ENCODE data around the gene CILP.
"Not testable (repeated sequence)": the region's sequence is repeated elsewhere in the genome, so short reads cannot be mapped to it uniquely, and the experiment has no call there.

CILP gene, protein sequence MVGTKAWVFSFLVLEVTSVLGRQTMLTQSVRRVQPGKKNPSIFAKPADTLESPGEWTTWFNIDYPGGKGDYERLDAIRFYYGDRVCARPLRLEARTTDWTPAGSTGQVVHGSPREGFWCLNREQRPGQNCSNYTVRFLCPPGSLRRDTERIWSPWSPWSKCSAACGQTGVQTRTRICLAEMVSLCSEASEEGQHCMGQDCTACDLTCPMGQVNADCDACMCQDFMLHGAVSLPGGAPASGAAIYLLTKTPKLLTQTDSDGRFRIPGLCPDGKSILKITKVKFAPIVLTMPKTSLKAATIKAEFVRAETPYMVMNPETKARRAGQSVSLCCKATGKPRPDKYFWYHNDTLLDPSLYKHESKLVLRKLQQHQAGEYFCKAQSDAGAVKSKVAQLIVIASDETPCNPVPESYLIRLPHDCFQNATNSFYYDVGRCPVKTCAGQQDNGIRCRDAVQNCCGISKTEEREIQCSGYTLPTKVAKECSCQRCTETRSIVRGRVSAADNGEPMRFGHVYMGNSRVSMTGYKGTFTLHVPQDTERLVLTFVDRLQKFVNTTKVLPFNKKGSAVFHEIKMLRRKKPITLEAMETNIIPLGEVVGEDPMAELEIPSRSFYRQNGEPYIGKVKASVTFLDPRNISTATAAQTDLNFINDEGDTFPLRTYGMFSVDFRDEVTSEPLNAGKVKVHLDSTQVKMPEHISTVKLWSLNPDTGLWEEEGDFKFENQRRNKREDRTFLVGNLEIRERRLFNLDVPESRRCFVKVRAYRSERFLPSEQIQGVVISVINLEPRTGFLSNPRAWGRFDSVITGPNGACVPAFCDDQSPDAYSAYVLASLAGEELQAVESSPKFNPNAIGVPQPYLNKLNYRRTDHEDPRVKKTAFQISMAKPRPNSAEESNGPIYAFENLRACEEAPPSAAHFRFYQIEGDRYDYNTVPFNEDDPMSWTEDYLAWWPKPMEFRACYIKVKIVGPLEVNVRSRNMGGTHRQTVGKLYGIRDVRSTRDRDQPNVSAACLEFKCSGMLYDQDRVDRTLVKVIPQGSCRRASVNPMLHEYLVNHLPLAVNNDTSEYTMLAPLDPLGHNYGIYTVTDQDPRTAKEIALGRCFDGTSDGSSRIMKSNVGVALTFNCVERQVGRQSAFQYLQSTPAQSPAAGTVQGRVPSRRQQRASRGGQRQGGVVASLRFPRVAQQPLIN

DNA sequence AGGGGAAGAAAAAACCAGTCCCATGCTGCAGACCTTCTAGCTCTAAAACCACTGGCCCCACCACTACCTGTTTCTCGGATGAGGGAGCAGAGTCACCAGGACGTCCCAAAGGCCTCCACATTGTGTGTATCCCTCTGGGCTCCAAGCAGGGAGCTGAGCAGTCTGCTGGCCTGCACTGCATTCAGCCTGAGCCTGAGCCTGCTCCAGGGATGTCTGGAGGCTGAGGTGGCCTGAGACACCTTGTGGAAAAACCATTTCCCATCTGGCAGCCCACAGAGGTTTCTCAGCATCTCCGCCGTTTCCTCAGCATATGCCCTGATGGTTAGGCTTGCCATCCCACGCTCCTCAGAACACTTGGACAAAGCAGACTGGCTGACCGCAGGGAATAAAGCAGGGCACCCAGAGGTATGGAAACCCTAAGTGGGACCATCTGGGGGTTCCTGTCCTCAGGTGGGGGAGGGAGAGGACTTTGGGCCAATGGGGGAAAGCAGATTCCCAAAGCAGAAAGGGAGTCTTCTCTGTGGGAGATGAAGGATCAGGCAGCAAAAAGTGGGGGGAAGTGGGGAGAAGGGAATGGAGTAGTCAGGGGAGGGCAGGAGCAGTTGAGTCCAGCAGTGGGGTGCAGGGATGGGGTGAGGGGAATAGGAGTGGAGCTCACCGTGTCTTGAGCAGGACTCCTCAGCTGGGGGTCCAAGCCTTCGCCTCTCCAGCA, at the start of gene CILP:
TSS of gene CILP (minus strand) at position 704 of the 712 bp plus-strand sequence. CDS start 1,718 bp downstream, outside the sequence.
- no peak for DNase-seq

DNA sequence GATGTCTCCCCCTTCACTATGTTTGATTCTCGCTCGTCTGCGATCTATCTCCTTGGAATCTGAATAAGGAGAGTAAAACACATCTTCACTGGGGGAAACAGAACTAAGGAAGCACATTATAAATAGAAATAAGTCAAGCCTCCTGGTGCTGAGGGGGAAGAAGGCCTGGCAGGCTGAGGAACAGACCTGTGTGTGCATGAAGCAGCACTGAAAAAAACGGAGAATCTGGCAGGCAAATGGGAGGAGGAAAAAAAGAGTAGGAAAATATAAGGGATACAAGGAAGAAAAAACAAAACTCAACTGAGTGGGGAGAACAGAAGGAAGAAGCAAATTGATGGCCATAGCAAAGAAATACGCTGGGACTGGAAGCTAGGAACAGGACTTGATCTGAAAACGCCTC, 49.7 kb upstream of the CILP start:
- DNase-seq: no peak

DNA sequence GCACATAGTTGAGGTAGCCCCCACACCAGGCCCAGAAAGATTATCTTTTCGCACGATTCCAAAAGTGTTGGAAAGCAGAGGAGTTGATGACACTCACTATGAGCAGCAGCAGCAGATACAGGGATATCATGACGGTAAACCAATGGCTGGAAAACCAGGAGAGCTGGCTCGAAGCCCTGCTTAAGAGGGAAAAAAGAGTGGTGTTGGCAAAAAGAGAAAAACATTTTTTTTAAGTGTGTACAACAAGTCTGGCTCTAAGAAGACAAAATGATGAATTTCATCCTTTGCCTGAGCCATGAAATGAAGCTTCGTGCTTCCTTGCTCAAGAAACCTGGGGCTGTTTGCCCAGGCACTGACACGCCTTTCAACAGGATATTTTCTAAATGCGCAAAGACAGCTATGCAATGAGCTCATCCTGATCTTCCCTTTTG, 48.1 kb upstream of the CILP start:
- no peak for DNase-seq

DNA sequence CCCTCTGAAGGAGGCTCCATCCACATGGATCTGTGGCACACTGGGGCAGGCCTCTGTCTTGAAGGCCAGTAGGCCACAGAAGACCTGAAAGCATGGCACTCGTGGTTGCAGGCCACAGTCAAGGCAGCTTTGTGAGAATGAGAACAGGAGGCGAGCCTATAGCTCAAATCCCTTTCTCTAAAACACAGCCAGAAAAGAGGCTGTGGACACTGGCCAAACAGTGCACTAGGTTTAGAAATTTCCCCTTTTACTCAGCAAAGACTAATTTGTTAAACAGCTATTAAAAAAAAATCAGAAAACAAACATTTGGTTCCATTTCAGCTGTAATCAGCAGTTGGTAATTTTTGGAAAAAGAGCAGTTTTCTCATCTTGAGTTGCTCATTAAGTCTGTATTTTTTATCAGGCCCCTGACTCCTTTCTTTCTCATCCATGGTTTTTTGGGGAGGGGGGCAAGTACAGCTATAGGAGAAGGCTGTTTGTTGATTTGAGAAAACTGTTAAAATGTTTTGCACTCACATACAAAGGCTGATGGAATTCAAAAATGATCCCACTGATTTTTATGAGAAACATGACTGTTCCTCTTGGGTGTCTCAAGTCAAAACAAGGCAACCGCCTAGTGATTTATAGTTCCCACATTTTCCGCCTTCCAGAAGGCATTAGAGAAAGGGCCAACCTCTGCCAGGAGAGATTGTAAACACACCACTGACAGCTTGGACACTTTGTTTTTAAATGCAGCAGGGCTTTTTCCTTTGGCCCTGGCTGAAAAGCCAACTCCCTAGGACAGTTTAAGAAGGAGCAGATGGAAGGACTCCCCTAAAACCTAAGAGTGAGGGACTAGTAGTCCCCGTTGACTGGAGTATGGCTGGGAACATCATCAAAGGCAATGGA, 47.3 kb upstream of the CILP start:
- DNase-seq: no peak

DNA sequence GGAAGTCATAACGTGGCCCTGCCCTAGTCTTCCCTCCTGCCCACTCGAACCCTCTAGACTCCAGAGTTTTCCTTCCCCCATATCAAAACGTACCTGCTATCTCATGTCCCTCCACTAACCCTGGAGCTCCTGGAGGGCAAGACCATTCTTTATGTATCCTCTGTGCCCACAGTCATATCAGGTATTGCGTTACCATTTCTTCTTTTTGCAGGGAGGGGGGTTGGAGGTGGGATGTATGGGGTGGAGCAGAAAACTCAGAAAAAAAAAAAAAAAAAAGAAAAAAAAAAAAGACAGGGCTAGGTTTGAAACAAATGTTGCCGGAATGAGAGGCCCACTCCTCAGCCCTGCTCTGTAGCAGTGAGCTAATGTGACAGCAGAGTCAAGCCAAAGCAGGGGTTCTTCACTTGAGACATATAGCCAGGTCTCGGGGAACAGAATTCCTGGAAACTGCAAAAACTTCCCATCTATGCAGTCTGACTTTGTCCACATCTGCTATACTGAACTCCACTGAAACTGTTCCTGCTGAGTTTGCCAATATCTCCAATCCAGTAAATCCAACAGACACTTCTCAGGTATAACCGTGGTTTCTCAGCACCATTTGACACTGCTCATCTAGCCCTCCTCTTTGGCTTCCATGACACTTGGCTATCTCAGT, 44.3 kb upstream of the CILP start:
- DNase-seq: no peak

DNA sequence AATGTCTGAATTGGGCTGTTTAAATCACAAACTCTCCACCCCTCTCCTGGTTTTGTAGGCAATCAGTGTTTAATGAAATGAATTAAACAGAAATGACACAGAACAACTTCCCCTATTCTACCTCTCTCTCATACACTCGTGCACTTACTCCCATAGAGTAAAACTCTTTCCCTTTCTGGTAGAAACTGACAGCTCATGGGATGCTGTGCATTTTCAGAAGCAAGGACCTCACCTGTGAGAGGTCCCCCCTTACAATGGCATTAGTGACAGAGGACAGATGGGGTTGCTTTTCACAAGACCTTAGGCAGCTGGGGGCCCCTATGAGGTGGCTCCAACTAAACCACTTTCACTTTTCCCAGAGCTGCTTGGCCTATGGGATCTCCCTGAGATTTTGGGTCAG, 43.5 kb upstream of the CILP start:
- DNase-seq: no peak

DNA sequence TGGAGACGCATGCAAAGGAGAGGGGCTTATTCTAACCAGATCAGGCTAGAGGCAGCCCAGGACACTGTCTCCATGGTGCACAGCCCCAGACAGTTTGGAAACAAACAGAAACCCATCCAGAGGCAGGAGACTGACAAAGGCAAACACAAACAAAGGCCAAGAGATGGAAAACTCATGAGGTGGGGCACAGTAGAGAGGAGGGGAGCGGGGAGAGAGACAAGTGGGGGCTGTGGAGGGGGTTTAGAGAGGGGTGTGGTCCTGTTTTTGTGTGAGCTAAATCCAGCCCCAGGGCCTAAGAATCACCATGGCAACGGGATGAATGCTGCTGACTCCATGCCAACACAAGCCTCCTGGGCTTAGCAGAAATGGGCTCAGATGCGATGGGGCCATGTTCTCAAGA, 43.1 kb upstream of the CILP start:
- no peak for DNase-seq

DNA sequence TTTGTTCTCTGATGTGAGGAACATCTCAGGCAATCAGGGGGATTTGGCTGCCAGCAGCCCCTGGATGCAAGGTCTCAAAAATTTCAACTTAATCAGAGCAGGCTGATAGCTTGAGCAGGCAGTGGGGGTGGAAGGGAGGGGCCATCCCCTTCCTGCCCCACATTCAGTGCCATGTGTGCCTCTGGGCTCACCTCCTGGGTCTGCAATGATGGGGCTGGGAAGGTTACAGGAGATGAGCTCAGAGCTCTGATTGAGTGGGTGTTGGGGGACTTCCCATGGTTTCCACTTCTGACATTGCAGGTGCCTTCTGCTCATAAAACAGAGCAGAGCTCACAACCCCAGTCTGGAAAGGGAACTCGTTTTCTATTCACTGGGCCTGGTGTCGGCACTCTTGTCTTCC, 38.4 kb upstream of the CILP start:
- no peak for DNase-seq

DNA sequence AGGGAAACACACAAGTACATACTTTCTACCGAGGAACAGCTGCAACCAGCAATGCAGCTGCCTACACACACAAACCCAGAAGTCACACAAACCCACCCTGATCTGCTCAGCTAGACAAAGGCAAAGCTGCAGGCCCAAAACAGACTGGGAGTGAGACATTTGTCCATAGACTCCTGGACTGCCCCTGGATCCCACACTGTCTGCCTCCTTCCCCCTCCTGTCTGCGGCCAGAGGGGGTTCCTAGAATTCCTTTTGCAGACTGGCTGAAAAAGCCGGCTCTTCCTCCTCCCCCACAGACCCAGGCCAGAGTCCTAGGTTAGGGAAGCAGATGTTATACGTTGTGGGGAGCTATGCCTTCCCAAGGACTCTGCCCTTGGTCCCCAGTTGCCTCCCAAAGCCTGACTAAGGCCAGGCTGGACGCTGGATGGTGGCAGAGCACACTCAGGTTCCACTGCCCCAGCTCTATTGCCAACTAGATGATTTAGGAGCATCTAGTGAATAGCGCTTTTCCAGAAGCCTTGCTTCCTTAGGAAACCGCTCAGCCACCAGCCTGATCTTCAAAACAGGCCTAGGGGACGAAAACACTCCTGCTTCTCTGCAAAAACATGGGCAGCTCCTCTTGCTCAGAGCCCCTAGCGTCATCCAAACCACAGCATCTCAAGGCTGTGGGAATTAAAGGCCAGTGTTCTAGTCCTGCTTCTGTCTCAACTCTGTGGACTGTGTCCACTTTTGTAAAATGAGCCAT, 37.4 kb upstream of the CILP start:
- DNase-seq: no peak

DNA sequence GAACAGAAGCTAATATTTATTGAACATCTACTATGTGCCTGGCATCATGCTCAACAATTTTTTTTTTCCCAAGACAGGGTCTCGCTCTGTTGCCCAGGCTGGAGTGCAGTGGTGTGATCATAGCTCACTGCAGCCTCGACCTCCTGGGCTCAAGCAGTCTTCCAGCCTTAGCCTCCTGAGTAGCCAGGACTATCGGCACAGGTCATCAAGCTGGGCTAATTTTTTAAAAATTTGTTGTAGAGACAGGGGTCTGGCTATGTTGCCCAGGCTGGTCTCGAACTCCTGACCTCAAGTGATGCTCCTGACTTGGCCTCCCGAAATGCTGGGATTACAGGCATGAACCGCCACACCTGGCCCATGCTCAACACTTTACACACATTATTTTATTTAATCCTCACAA, 35.7 kb upstream of the CILP start:
- no peak for DNase-seq

DNA sequence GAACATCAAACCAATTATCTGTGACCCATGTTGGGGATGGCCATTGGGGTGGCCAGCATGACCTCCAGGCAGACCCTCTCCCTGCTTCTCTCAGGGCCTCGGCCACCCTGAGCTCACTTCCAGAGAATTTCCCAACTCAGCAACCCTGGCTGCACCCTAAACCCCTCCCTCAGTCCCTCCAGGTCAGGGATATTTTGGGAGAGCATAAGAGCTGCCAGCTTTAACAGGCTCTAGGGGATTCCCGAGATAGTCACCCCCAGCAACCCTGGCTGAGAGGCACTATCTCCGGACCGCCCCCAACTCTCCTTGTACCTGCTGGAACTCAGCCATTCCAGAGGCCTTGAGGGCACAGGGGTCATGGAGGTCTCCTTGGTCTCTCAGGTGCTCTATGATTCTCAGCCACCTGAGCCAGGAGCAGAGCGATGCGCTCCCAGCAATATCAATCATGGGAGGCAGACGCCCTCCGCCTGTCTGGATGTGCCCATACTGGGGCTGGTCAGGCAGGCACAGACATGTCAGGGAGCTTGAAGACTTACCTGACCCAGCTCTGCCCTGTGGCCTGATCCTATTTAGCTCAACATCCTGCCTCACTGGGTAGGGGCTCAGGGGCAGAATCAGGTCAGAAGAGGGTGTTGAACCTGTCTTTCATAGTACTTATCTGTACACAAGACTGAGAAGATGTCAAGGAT, 34.9 kb upstream of the CILP start:
- no peak for DNase-seq

DNA sequence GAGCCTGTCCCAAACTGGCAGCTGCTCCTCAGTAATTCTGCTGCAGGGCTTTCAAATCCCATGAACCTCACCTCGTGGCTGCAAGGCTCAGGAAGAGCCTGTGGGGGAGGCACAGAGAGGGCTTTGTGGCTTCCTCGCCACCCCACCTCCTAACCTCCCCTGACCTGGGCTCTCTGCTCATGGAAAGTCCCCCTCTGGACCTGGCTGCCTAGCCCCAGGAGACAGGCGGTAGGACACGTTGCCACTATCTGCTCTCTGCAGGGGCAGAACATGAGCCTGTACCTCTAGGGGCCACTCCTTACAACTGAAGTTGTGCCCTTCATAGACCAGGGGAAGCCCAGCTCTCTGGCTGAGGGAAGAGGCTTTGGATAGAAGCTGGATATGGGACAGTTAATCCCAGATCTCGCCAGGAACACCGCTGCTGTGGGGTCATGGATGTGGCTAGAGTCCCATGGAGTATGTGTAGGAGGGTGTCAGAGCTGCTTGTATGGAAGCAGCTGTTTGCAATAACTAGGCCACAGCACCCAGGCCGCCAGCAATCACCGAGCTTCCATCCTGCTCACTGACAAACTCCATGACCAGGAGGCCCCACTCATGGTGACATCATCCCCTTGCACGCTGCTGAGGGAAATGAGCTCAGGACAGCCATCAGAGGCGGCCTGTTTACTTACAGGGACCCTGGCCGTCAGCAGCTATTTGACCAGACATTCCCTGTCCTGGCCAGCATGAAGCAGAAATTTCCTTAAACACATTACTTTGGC, 34.0 kb upstream of the CILP start:
- DNase-seq: no peak

DNA sequence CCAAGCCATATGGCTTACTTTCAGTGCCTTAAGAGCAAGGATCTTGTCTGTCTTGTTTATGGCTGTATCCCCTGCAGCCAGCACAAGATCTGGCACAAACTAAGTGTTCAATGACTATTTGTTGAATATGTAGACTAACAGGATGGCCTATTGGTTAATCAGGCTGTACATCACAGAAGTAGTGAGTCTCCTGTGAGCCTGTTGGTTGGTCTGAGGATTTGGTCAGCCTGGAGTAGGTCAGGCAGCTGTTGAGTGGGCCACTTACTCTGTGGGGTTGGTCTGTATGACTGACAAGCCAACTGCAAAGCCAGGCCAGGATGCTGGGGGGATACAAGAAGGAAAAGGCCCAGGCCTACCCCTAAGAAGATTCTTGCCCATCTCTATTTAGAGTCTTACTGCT, 33.4 kb upstream of the CILP start:
- no peak for DNase-seq

DNA sequence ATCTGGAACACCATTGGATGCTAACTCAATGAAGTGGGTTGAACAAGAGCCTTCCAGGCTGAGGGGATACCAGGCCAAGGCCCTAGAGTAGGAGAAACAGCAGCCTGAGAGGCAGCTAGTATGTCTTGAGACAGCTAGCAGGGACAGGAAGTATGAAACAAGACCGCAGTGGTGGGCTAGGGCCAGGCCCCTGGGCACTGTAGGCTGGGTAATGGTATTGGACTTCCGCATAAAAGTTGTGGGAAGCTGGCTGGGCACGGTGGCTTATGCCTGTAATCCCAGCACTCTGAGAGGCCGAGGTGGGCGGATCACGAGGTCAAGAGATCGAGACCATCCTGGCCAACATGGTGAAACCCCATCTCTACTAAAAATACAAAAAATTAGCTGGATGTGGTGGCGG, 25.2 kb upstream of the CILP start:
- not testable (repeated sequence) for DNase-seq

DNA sequence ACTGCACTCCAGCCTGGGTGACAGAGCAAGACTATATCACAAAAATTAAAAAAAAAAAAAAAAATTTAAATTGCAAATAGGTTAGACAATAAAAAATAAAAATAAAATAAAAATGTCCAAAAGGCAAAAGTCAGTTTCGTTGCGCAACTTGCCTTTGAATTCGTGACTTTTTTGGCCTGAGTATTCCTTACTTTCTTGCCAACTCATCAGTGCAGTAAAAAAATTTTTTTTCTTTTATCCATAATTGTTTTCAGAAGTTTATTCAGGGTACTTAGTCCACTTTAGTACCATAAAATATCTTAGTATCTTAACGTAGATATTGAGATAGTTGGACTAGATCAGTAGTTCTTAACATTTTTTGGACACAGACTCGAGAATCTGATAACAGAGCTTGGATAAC, 22.4 kb upstream of the CILP start:
- DNase-seq: no peak

DNA sequence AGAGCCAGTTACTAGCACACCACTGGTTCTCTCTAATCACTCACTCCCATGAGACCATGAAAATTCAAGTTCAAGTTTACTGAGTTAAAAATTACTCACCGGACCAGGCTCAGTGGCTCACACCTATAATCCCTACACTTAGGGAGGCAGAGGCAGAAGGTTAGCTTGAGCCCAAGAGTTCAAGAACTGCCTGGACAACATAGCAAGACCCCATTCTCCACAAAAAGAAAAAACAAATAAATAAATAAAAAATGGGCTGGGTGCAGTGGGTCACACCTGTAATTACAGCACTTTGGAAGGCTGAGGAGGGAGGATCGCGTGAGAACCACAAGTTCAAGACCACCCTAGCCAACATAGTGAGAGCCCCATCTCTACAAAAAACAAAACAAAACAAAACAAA, 21.2 kb upstream of the CILP start:
- no peak for DNase-seq

DNA sequence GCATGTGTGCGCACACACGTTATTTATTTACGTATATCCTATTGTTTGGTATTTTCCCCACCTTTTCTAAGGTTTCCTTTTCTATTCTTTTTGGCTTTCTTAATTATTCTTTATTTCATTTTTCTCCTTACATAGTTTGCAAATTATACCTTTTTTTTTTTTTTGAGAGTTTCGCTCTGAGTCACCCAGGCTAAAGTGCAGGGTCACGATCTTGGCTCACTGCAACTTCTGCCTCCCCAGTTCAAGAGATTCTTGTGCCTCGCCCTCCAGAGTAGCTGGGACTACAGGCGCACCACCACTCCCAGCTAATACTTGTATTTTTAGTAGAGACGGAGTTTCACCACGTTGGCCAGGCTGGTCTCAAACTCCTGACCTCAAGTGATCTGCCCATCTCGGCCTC, 20.0 kb upstream of the CILP start:
- DNase-seq: no peak

DNA sequence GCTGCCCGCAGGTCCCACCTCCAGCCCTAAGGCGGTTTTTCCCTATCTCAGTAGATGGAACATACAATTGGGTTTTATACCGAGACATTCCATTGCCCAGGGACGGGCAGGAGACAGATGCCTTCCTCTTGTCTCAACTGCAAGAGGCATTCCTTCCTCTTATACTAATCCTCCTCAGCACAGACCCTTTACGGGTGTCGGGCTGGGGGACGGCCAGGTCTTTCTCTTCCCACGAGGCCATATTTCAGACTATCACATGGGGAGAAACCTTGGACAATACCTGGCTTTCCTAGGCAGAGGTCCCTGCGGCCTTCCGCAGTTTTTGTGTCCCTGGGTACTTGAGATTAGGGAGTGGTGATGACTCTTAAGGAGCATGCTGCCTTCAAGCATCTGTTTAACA, 15.6 kb upstream of the CILP start:
- DNase-seq: not testable (repeated sequence)

DNA sequence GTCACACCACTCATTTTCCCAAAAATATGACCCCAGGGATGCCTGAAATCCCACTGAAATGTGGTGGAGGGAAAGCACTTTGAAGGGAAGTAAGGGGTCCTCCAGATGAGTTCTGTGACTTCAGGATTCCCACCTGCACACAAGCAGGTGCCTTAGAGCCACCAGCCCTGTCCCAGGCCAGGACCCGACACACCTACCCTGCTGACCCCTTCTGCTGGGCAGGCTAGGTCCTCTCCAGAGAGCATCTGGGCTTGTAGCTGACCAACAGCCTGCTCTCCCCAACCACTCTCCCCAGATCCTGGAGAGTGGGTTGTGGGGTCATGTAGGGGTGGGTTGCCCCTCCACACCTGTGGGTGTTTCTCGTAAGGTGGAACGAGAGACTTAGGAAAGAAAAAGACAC, 14.9 kb upstream of the CILP start:
- DNase-seq: no peak

Measured in NCI-H774 (cell line).